ENCODE results near the gene GLT8D2. TPM values are rescaled to one million over a fixed set of nuclear protein-coding genes. Genes with fewer than 3 reads are reported as not detected.
"Not testable (repeated sequence)": the region's sequence is repeated elsewhere in the genome, so short reads cannot be mapped to it uniquely, and the experiment has no call there.

The GLT8D2 gene
- total RNA-seq, 2 experiments from 2014 or later = 0.40 to 0.41 TPM

DNA sequence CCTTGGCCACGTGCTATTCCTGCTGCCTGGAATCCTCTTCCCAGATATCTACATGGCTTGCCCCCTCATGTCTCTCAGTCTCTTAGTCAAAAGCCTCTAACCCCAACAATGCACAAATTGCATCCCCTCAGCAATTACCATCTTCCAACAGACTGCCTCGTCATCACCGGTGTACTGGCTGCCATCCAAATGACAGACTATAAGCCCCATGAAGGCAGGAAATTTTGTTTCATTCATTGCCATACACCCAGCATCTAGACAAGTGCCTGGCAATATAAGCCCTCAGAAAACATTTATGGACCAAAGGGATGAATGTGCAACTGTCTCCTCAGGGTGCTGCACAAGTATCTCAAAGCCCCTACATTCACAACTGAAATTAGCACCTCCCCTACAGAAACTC lies 5.8 kb downstream of the GLT8D2 start:
- Mint-ChIP-seq H3K27ac (no peak overlapping the region), H3K36me3 (no peaks in the 10 kb centered on the region), H3K4me1 (peaks cover 12% of the 10 kb centered on the region), H3K9me3 (ENCODE audit: low read depth) (no peaks in the 10 kb centered on the region), H3K4me3 (no peak overlapping the region), H3K27me3 (peaks cover 18% of the 10 kb centered on the region)
- ATAC-seq (no peak), DNase-seq (no peak)
- CTCF ChIA-PET = interaction anchor here (1.0 kb wide), 1 partner anchor 60 kb away, joined by 3 read pairs; no protein-coding TSS in a partner anchor

DNA sequence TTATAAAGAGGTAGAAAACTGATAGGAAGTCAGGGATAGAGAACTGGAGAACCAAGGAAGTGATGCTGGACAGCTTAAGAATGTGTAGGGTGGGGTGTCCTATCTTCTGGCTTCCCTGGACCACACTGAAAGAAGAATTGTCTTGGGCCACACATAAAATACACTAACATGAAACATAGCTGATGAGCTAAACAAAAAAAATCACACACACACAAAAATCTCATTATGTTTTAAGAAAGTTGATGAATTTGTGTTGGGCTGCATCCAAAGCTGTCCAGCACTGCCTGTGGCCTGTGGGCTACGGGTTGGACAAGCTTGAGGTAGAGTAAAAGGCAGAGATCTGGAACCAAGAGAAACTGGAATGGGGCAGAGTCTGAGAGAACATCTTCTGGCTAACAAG lies 7.4 kb downstream of the GLT8D2 start:
- CTCF ChIA-PET = interaction anchor here (0.9 to 1.2 kb wide), 3 partner anchors 21 to 66 kb away, joined by 3 to 4 read pairs (median 3); partner anchors contain the start of gene HCFC2
- Mint-ChIP-seq H3K27ac (no peak overlapping the region), H3K27me3 (peaks cover 11% of the 10 kb centered on the region), H3K36me3 (no peaks in the 10 kb centered on the region), H3K9me3 (ENCODE audit: low read depth) (no peaks in the 10 kb centered on the region), H3K4me3 (no peak overlapping the region), H3K4me1 (peaks cover 12% of the 10 kb centered on the region)
- DNase-seq (no peak), ATAC-seq (no peak)

DNA sequence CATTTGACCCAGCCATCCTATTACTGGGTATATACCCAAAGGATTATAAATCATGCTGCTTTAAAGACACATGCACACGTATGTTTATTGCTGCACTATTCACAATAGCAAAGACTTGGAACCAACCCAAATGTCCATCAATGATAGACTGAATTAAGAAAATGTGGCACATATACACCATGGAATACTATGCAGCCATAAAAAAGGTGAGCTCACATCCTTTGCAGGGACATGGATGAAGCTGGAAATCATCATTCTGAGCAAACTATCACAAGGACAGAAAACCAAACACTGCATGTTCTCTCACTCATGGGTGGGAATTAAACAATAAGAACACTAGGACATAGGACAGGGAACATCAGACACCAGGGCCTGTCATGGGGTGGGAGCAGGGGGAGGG lies 10.2 kb downstream of the GLT8D2 start:
- H3K36me3 Mint-ChIP-seq; H3K27ac Mint-ChIP-seq; H3K4me1 Mint-ChIP-seq; H3K9me3 Mint-ChIP-seq (ENCODE audit: low read depth); H3K4me3 Mint-ChIP-seq; DNase-seq; ATAC-seq; CTCF ChIA-PET: not testable (repeated sequence)
- peaks cover 35% of the 10 kb centered on the region for H3K27me3 Mint-ChIP-seq

DNA sequence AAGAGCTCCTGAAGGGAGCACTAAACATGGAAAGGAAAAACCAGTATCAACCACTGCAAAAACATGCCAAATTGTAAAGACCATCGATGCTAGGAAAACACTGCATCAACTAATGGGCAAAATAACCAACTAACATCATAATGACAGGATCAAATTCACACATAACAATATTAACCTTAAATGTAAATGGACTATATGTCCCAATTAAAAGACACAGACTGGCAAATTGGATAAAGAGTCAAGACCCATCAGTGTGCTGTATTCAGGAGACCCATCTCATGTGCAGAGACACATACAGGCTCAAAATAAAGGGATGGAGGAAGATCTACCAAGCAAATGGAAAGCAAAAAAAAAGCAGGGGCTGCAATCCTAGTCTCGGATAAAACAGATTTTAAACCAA lies 13.8 kb downstream of the GLT8D2 start:
- CTCF ChIA-PET; H3K27ac Mint-ChIP-seq; H3K4me3 Mint-ChIP-seq; H3K9me3 Mint-ChIP-seq (ENCODE audit: low read depth); ATAC-seq; H3K36me3 Mint-ChIP-seq; DNase-seq; H3K4me1 Mint-ChIP-seq: not testable (repeated sequence)
- peaks cover 35% of the 10 kb centered on the region for H3K27me3 Mint-ChIP-seq

DNA sequence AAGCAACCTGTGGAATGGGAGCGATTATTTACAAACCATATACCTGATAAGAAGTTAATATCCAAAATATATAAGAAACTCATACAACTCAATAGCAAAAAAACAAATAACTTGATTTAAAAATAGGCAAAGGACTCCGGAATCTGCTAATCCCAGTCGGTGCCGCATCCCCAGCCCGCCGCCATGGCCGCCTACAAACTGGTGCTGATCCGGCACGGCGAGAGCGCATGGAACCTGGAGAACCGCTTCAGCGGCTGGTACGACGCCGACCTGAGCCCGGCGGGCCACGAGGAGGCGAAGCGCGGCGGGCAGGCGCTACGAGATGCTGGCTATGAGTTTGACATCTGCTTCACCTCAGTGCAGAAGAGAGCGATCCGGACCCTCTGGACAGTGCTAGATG lies 19.4 kb downstream of the GLT8D2 start:
- ATAC-seq = peak; percentile 61
- H3K9me3 Mint-ChIP-seq (ENCODE audit: low read depth); H3K4me1 Mint-ChIP-seq; H3K4me3 Mint-ChIP-seq; CTCF ChIA-PET; DNase-seq; H3K36me3 Mint-ChIP-seq; H3K27ac Mint-ChIP-seq: not testable (repeated sequence)
- H3K27me3 Mint-ChIP-seq = peaks cover 41% of the 10 kb centered on the region

DNA sequence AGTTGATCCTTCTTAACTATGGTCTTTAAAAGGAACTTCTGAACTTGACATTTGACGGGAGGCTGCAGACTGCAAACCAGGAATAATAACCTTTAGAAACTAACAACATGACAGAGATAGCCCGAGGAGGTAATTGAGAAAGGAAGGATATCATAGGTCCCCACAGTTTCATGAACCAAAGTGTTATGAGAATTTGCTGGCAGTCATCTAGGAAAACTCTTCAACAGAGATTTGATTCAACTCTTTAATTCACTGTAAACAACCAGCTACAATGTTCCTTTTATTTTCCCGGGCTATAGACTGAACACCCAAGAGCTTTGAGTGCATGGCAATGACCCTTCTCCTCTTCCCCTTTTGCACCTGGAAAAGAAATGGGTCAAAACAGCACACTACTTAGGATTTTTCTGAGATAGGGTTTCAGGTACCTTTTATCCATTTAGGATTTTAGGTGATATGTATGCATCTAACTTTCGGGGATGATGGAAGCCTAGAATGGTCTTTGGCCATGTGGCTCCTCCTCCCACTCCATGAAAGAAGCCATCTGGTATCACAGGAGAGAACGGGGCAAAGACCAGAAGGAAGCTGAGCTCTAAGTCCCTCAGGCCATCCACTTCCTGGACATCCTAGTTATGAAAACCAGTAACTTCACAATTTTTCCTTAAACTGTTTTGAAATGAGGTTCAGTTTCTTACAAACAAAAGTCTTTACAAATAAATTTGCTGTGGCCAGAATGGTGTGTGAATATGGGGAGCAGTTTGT lies 23.0 kb downstream of the GLT8D2 start:
- H3K36me3 Mint-ChIP-seq = no peaks in the 10 kb centered on the region
- no peak overlapping the region for H3K27ac Mint-ChIP-seq

DNA sequence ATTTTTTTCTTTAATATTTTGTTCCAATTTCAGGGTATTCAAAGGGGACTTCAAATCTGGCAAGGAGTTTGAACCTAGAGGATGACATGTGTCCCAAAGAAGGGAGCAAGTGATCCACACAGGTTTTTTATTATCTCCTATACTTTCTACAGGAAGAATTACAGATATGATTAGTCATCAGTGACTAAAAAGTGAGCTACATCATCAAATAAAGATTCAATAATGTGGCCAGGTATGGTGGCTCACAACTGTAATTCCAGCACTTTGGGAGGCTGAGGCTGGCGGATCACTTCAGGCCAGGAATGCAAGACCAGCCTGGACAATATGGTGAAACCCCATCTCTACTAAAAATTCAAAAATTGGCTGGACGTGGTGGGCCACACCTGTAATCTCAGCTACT lies 24.2 kb downstream of the GLT8D2 start:
- H3K9me3 Mint-ChIP-seq (ENCODE audit: low read depth) = no peaks in the 10 kb centered on the region
- no peak overlapping the region for H3K27ac Mint-ChIP-seq
- CTCF ChIA-PET = interaction anchor here (1.0 kb wide), 1 partner anchor 11 kb away, joined by 3 read pairs; no protein-coding TSS in a partner anchor
- H3K27me3 Mint-ChIP-seq = peaks cover 43% of the 10 kb centered on the region
- no peaks in the 10 kb centered on the region for H3K4me1 Mint-ChIP-seq
- DNase-seq (no peak), ATAC-seq (no peak)
- no peaks in the 10 kb centered on the region for H3K36me3 Mint-ChIP-seq
- H3K4me3 Mint-ChIP-seq = no peak overlapping the region

More for the DNA sequence above, 23.0 kb downstream of the GLT8D2 start:
- no peaks in the 10 kb centered on the region for H3K9me3 Mint-ChIP-seq (ENCODE audit: low read depth)
- ATAC-seq = no peak
- no peaks in the 10 kb centered on the region for H3K4me1 Mint-ChIP-seq
- peaks cover 37% of the 10 kb centered on the region for H3K27me3 Mint-ChIP-seq
- CTCF ChIA-PET = no interaction called here
- DNase-seq = no peak
- H3K4me3 Mint-ChIP-seq = no peak overlapping the region

DNA sequence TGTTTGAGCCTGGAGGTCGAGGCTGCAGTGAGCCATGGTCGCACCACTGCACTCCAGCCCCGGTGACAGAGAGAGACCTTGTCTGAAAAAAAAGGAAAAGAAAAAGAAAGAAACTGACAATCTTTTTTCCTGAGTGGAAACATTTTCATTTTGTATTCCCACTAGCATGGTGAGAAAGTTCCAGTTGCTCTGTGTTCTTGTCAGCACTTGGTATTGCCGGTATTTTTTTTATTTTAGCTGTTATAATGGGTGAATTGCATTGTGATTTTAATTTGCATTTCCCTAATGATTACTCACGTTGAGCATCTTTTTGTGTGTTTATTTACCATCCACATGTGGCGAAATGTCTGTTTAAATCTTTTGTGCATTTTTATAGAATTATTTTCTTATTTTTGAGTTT lies 25.6 kb downstream of the GLT8D2 start:
- Mint-ChIP-seq H3K9me3 (ENCODE audit: low read depth) (no peaks in the 10 kb centered on the region), H3K4me1 (no peaks in the 10 kb centered on the region), H3K27ac (no peak overlapping the region), H3K4me3 (no peak overlapping the region), H3K36me3 (no peaks in the 10 kb centered on the region), H3K27me3 (peaks cover 52% of the 10 kb centered on the region)
- CTCF ChIA-PET = no interaction called here
- ATAC-seq (no peak), DNase-seq (no peak)

DNA sequence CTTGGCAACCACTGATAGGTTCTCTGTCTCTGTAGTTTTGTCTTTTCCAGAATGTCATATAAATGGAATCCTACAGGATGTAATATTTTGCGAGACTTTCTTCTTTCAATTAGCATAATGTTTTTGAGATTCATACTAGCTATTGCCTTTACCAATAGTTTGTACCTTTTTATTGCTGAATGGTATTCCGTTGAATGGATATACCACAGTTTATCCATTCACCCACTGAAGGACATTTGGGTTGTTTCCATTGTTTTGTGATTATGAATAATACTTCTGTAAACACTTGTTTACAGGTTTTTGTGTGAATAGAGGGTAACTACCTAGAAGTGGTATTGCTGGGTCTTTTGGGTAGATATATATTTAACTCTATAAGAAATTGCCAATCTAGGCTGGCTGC lies 26.3 kb downstream of the GLT8D2 start:
- H3K4me3 Mint-ChIP-seq = no peak overlapping the region
- DNase-seq (no peak), ATAC-seq (no peak)
- peaks cover 52% of the 10 kb centered on the region for H3K27me3 Mint-ChIP-seq
- CTCF ChIA-PET = no interaction called here
- H3K36me3 Mint-ChIP-seq = no peaks in the 10 kb centered on the region
- no peaks in the 10 kb centered on the region for H3K9me3 Mint-ChIP-seq (ENCODE audit: low read depth)
- no peak overlapping the region for H3K27ac Mint-ChIP-seq
- no peaks in the 10 kb centered on the region for H3K4me1 Mint-ChIP-seq

DNA sequence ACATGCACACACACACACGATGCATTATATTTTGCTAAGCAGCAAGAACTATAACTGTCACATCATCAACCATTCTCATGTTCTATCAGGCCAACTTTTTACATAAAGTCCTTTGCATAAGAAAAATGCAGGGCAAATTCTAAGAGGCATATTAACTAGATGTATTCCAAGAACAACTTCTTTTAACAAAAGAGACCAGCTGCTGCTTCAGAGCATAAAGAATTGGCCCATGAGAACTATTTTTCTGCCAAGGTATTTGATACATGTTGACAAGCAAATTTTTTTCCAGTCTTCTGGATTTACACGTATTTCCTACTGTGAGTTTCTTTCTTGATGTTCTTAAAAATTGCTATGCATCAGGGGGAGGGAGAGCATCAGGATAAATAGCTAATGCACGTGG lies 27.2 kb downstream of the GLT8D2 start:
- CTCF ChIA-PET = no interaction called here
- no peak overlapping the region for H3K4me3 Mint-ChIP-seq
- ATAC-seq (no peak), DNase-seq (no peak)
- no peaks in the 10 kb centered on the region for H3K9me3 Mint-ChIP-seq (ENCODE audit: low read depth)
- H3K36me3 Mint-ChIP-seq = no peaks in the 10 kb centered on the region
- H3K4me1 Mint-ChIP-seq = no peaks in the 10 kb centered on the region
- no peak overlapping the region for H3K27ac Mint-ChIP-seq
- peaks cover 49% of the 10 kb centered on the region for H3K27me3 Mint-ChIP-seq

DNA sequence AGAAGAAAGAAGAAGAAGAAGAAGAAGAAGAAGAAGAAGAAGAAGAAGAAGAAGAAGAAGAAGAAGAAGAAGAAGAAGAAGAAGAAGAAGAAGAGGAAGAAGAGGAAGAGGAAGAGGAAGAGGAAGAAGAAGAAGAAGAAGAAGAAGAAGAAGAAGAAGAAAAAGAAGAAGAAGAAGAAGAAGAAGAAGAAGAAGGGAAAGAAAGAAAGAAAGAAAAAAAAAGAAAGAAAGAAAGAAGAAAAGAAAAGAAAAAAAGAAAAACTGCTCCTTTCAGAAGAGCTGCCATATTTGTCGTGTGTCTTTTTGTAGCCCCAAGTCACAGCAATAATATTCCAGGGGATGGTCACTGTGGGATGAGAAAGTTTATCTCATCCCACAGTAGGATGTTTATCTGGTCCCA lies 28.1 kb downstream of the GLT8D2 start:
- H3K27ac Mint-ChIP-seq, H3K4me3 Mint-ChIP-seq: not testable (repeated sequence)
- H3K27me3 Mint-ChIP-seq = peaks cover 42% of the 10 kb centered on the region

DNA sequence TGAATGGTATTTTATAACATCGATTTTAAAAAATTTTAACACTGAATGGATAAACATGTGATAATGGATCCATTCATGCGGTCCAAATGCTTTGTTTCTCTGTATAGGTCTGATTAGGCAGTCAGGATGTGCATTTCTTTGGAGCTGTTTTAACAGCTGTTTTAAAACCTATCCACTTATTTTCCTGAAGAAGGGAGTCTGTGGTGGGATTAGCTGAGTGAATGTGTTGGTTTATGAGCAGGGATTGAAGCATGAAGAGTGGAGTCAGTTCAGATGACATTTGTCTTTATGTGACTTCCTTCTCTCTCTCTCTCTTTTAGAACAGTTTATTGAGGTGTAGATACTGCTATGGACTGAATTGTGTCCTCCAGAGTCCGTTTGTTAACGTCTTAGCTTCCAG lies 37.7 kb downstream of the GLT8D2 start:
- H3K36me3 Mint-ChIP-seq = no peaks in the 10 kb centered on the region

More for the DNA sequence above, 28.1 kb downstream of the GLT8D2 start:
- ATAC-seq; CTCF ChIA-PET; H3K9me3 Mint-ChIP-seq (ENCODE audit: low read depth); DNase-seq; H3K36me3 Mint-ChIP-seq; H3K4me1 Mint-ChIP-seq: not testable (repeated sequence)

DNA sequence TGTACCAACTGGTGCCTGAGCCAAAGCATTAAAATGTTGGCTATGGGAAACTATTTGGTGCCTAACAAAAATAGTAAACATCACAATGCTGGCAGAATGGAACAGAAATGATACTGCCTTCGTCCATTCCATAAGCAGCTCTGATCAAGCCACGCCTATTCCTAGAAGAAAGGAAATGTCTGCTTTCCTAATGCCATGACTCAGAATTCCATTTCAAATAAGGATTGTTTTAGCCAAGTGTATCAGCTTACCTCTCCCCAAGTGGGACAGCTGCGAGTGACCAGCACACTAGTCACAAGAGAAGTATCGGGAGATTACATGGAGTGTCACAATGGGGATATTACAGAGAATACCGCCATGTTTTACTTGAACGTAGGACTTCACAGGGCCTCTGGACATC lies 38.7 kb downstream of the GLT8D2 start:
- Mint-ChIP-seq H3K9me3 (ENCODE audit: low read depth) (no peaks in the 10 kb centered on the region), H3K36me3 (no peaks in the 10 kb centered on the region), H3K4me1 (no peaks in the 10 kb centered on the region), H3K27ac (no peak overlapping the region), H3K27me3 (peaks cover 24% of the 10 kb centered on the region), H3K4me3 (no peak overlapping the region)
- ATAC-seq (no peak), DNase-seq (no peak)
- CTCF ChIA-PET = no interaction called here

More for the DNA sequence above, 37.7 kb downstream of the GLT8D2 start:
- DNase-seq (no peak), ATAC-seq (no peak)
- Mint-ChIP-seq H3K27me3 (peaks cover 17% of the 10 kb centered on the region), H3K27ac (no peak overlapping the region), H3K4me3 (no peak overlapping the region), H3K9me3 (ENCODE audit: low read depth) (no peaks in the 10 kb centered on the region), H3K4me1 (no peaks in the 10 kb centered on the region)
- CTCF ChIA-PET = no interaction called here

DNA sequence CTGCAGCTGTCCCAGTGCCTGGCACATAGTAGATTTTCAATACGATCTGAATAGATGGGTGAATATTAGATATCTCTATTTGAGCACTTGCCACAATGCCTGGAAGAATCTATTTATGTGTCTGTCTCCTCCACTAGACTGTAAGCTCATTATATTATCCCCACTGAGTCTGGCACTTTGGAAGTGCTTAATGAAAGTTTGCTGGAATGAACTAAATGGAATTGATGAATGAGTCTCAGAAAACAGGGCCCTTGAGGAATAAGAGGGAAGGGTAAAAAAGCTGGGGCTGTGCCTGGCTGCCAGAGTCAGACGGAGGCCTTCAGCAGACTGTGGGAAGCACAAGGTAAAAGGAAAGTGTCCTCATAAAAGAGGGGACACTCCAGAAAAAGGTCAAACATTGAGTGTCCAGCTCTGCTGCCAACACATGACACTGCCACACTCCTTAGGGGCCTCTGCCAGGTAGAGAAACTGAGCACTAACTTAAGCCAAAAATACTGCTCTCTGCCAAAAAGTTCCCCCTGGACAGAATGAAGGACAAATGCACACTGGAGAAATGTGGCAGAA lies 39.3 kb downstream of the GLT8D2 start:
- CTCF ChIA-PET = no interaction called here
- no peaks in the 10 kb centered on the region for H3K4me1 Mint-ChIP-seq
- H3K36me3 Mint-ChIP-seq = no peaks in the 10 kb centered on the region
- ATAC-seq (no peak), DNase-seq (no peak)
- H3K9me3 Mint-ChIP-seq (ENCODE audit: low read depth) = no peaks in the 10 kb centered on the region
- no peak overlapping the region for H3K4me3 Mint-ChIP-seq
- H3K27me3 Mint-ChIP-seq = peaks cover 23% of the 10 kb centered on the region
- H3K27ac Mint-ChIP-seq = no peak overlapping the region
